Skin epidermis (tissue), 12 donors: ENCODE measurements around the gene SNX9.

Source experiments
- H3K27ac ChIP-seq, 21 experiments: fragments of 200-600 bp; sonication (generic) in 11 of 21; one replicate each; pipeline ENCODE4 v1.5.0; 2020; ENCODE audit warnings: mild to moderate bottlenecking in 3 of 21, inconsistent platforms in 2 of 21, moderate library complexity in 2 of 21
- H3K4me3 ChIP-seq, 7 experiments: fragments of 200-600 bp; sonication (generic) in 2 of 7; one replicate each; pipeline ENCODE4 v1.5.0; 2020; ENCODE audit warnings: inconsistent platforms in 2 of 7, mild to moderate bottlenecking in 2 of 7, moderate library complexity in 1 of 7

SNX9 gene

DNA sequence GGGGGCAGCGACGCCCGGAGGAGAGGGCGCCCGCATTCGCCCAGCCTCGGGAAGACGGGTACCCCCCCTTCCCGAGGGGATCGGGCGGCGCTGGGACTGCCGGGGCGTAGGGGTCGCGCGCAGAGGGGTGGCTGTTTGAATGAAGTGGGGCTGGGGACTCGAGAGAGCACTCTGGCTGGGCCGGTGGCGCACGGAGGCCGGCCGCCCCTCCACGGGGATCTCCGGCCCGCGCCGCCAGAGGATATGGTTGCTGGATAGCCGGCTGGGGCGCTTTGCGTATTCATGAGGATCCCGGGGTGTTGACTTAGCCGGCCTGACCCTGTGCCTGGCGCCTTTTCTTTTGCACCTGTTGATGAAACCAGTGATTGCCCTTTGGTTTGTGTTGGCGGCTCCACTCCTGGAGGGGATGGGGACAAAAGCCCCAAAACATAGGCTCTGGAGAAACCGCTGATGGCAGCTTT, 159.1 kb downstream of the SNX9 start:
- H3K27ac ChIP-seq = peak overlapping the region; percentile 14 to 91 (median 81)
- H3K4me3 ChIP-seq = peak overlapping the region; percentile 63 to 95 (median 79)

DNA sequence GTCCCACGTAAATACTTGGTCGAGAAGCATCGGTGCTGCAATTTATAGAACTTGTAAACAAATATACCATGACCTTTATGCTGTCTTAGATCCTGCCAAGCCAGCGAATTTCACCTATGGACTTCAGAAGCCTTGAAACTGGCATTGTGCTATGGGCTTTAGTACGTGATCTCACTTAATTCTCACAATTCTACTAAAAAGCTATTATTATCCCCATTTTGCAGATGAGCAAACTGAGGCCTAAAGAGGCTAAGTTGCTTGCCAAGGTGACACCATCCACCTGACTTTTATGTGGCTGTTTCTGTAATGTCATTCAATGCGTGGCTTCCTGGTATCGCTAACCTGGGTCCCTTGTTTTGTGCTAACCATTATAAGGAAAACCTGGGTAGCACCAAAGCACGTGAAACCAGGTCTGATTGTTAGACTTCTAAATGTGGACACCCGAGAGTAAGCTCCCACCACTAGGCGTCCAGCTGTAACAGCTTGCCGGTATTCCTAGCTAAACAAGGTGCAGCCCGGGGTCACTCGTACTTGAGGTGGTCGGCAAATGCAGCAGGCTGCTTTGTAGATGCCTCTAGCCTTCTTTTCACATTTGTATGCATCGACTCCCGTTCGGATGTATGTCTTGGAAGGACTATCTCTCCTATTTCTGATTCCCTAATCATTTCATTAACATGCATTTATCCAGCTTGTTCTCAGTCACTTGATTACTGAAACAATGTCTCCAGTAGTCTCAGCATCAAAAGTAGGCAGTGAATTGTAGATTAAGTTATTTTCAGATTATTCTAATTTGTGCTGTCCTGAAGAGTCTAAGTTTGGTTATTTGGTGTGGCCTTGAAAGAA, 159.7 kb downstream of the SNX9 start:
- Histone ChIP-seq H3K4me3 (peak overlapping the region; percentile 63 to 95 (median 79)), H3K27ac (peak overlapping the region in 11 of 21 experiments; percentile 48 to 90 (median 84))

DNA sequence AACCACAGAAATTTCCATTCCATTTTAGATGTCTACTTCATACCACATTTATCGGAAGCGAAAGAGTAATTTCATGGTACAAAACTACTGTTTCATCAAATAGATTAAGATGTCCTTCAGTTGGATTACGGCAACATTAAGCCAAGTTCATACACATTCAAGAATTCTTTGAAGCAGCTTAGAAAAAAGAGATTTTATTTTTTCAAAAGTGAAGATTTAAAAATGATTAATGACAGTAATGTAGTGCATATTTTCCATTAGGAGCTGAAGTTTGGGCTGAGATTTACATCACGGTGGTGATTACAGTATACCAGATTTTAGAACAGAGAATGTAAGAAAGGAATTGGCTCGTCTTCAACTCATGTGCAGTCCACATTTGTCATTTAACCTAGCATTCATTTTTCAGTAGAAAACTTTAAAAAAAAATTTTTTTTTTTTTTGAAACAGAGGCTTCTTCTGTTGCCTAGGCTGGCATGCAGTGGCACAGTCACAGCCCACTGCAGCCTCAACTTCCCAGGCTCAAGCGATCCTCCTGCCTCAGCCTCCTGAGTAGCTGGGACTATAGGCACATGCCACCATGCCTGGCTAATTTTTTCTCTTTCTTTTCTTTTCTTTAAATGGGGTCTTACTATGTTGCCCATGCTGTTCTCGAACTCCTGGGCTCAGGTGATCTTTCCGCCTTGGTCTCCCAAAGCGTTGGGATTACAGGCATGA, 160.5 kb downstream of the SNX9 start:
- no peak overlapping the region for H3K4me3 ChIP-seq
- H3K27ac ChIP-seq = peak overlapping the region in 1 of 21 experiments; percentile 81

DNA sequence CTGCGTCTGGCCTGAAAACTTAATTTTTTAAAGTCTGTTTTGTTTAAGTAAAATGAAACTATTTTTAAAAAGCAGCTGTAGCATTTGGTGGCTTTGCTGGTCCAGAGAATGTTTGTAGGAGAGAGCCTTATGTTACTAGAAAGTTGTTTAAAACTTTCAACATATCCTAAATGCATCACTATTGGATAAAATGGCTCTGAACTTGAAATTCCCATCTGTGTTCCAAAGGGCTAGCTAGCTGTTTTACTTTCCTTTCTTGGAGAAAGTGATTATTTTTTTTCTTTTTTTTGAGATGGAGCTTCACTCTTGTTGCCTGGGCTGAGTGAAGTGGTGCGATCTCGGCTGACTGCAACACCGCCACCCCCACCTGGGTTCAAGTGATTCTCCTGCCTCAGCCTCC, 161.1 kb downstream of the SNX9 start:
- no peak overlapping the region for H3K27ac ChIP-seq
- no peak overlapping the region for H3K4me3 ChIP-seq

DNA sequence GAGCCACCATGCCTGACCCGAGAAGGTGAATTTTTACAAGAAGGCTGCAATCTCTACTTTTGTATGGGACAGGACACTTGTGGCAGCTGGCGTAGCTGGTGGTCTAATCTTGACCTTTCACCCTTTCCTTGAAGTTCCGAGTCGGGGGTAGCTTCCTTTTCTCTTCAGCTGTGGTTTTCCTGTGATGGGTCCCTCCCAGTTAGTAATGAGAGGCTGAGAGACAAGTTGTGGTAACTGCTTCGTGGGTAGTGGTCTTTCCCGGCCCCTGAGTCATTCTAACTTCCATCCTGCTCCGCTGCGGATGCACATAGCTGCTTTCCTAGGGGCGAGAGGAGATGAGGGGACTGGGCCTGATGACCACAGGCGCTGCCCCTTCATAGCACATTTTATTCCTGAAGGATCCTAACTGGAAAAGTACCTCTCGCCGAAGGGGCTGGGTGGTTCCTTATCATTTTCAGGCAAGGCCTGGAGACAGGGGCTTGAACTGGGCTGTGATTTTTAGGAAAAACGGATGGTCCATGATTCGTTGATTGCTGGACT, 161.7 kb downstream of the SNX9 start:
- Histone ChIP-seq H3K4me3 (no peak overlapping the region), H3K27ac (no peak overlapping the region)

DNA sequence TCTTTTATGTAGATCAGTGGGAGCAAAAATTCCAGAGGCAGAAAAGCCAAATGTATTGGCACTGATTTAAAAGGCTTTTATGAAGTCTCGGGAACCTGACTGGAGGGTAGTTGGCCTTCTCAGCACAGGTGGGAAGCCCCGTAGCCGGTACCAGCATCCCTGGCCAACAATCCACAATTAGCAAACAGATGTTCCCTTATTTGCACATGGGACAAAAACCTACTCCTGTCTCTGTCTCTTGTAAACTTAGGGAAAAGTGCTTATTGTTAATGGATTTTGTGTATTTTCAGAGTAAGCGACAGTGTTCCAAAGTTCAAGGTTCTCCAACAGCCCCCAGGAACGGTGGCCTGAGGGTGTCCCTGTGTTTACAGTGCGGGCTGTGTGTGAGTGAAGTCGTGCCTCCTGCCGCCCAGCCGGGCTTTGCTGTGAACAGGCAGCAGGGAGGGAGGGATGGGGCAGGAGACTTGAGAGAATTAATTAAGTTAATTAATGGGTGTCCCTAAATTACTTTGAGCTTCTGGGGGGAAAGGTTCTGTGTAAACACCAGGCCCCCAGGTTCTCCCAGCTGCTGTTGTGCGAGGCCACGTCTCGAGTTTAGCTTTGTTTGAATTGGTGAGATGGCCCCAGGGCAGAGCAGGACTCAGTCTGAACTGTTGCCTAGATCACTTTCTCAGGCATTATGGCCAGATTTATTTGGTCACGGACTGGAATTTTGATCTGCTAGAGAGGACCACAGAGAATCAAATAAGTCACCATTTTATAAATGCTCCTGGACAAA, 162.5 kb downstream of the SNX9 start:
- no peak overlapping the region for H3K27ac ChIP-seq

DNA sequence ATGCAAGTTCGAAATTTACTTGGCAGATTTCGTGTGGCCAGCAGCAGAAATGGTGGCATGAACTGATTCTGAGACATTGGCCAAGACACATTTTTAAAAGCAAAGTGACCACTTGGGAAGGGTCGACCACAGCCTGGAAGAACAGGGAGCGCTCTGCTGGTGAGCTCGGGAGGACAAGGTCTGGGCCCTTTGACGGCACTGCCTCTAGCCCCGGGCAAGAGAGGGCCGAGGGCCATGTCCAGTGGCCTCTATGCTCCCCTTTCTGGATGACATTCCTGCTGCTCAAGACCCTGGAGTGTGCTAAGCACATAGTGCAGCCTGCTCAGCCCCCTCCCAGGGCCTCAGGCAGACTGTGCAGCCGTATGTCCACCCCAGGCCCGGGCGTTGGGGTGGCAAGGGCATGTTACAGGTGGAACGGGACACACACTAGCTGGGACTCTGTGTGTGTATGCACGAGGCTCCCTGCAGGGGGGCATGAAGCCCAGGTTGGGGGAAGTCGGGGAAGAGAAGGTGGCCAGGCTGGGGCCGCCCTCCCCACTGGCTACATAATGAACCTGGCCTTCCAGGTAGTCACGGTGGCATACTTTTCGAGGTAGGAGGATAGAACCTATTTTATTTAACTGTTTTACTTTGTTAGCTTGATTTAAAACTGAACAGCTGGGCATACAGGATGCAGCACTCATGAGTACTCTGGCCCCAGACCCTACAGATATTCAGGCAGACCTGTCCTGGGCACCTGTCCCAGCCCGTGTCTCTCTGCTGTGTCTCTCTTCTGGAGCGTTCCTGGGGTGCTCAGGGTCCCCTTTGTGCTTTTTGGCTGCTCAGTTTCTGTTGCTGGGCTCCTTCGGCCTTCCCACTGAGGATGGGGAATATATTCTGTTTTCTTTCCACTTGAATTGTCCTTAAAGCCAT, 165.0 kb downstream of the SNX9 start:
- H3K27ac ChIP-seq = no peak overlapping the region

More for the DNA sequence above, 162.5 kb downstream of the SNX9 start:
- no peak overlapping the region for H3K4me3 ChIP-seq

DNA sequence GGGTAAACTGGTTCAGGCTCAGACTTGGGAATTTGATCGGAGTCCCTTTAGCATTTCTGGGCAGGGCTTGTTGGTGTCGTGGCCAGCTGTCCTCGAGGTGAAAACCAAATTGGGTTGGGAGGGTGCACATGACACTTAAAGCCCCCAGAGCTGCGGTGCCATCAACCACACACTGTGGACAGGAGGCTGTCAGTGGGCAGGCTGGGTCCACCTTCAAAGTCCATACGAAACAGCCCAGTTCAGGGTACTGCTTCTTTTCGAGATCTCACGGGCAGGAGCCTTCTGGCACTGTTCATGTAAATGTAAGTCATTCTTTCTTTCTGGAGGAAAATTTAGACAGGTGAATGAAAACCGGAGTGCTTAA, 165.6 kb downstream of the SNX9 start:
- Histone ChIP-seq H3K27ac (no peak overlapping the region), H3K4me3 (no peak overlapping the region)

More for the DNA sequence above, 165.0 kb downstream of the SNX9 start:
- no peak overlapping the region for H3K4me3 ChIP-seq

DNA sequence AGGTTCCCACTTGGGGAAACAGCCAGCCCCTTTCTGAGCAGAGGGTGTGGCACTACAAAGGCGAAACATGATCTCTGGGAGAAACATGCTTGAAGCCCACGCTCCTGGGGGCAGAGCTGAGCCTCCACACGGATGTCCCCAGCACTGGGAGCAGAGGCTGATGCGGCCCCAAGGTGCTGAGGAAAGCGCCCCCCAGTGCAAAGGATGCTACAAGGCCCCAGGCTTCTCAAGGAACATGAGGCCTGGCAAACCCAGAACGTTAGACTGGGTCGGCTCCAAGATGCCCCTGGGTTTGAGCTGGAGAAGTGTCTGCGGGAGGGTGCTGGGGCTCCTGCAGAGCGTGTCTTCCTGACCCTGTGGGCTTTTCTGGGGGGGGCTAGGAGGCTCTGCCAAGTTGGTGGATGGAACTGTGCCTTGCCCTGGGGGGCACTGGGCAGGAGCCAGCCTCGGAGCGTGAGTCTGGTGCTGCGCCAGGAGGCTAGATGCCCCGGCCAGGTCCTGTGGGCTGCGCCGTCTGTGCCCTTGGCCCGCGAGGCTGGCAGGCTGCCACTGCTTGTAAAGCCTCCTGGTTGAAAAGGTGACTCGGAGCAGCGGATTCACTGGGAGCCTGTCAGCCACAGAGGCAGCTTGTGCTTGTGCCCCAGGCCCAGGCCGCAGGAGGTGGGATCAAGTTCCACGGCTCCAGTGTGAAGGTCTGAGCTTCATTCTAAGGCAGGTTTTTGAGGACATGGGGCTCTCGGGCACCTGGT, 166.7 kb downstream of the SNX9 start:
- H3K27ac ChIP-seq = peak overlapping the region in 1 of 21 experiments; percentile 14
- H3K4me3 ChIP-seq = no peak overlapping the region

DNA sequence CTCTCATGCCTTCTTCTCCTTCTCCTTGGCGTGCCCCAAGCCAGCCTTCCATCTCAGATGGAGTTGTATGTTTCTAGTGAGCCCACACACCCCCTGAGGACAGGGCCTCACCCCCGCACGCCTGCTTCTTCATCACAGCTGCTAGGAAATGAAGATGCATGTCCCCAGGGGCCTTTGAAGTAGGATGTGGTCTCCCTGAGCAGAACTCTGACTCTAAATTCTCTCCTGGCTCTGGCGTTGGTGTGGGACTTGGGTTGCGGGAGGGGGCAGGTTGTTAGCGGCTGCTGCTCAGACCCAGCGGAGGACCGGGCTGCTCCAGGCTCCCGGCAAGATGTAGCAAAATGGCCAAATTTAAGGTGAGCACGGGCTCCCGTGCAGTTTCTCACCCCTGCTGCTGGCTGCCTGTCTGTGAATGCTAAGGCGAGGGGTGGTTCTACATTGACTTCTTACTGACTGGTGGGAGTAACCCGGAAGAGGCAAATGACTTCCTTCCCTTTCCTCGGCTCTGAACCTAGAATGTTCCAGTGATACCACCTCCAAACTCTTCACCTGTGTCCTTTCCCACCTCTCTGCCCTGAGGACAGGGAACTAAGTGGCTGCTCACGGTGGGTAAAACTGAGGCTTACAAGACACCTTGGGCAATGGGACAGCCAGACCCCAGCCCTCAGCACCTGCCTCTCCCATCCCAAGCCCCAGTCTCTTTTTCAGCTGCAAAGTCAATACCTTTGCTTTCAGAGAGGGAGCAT, 167.4 kb downstream of the SNX9 start:
- H3K27ac ChIP-seq = peak overlapping the region in 2 of 21 experiments; percentile 14 to 40
- H3K4me3 ChIP-seq = no peak overlapping the region

DNA sequence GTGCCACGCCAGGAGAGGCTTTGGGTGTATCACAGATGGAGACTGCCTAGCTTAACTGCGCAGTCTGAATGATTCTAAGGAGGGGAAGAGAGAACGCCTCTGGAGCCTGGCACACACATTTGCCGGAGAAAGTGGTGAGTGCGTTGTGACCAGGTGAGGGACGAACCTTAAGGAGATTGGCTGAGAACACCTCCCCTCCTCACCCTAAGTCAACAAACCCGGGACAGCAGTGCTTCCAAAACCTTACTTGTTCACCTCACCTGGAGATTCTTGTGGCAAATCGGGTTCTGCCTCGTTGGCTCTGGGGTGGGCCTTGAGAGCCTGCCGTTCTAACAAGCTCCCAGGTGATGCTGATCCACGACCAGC, 168.0 kb downstream of the SNX9 start:
- Histone ChIP-seq H3K4me3 (no peak overlapping the region), H3K27ac (peak overlapping the region in 1 of 21 experiments; percentile 40)

DNA sequence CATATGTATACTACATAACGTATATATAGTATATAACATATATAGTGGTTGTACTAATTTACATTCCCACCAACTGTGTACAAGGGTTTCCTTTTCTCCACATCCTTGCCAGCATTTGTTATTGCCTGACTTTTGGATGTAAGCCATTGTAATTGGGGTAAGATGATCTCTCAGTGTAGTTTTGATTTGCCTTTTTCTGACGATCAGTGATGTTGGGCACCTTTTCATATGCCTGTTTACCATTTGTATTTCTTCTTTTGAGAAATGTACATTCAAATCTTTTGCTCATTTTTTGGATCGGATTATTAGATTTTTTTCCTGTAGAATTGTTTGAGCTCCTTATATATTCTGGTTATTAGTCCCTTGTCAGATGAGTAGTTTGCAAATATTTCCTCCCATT, 170.0 kb downstream of the SNX9 start:
- Histone ChIP-seq H3K27ac (no peak overlapping the region), H3K4me3 (no peak overlapping the region)

DNA sequence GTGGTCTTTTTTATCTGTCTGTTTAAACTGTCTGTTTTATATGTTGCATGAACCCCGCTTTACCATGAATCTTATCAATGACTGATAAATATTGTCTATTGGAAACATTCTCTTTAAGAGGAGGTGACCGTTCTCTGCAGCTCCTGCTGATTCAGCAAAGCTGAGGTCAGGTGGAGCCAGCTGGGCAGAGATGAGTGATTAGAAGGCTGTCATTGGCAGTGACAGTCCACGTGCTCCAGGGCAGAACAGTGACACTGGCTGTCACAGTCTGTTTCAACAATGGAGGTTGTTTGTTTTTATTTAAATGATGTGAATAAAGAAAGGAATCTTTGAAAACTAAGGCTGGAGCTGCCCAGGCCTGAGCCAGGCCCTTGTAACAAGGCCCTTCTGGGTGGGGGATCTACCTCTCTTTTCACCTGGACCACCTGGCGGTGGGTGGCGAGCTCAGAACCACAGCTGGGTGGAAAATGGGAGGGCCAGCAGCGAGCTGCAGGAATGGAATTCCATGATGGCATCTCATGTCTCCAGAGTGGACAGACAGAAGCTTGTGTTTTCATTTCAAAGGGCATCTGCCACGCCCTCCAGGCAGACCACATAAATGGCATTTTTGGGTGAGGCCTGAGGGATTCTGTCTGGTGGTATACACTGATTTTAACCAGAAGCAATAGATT, 171.2 kb downstream of the SNX9 start:
- H3K27ac ChIP-seq = no peak overlapping the region

More for the DNA sequence above, 171.2 kb downstream of the SNX9 start:
- H3K4me3 ChIP-seq = no peak overlapping the region
